Measurements from ENCODE around the gene ZFC3H1. TPM values are rescaled to one million over a fixed set of nuclear protein-coding genes. Genes with fewer than 3 reads are reported as not detected.
A peak's percentile ranks its signal among the peaks of the same experiment; 100 is the strongest.

The ZFC3H1 gene
- total RNA-seq, 1 experiment from 2014 or later, result 9.3 TPM

- DNase-seq (ENCODE audit: low read depth), result peak; percentile 41
Measured at GRCh38 chr12:71636704-71637115, 26.9 kb downstream of the ZFC3H1 start.

- DNase-seq (ENCODE audit: low read depth), result no peak
Measured at GRCh38 chr12:71627438-71628002, 36.1 kb downstream of the ZFC3H1 start.

DNA sequence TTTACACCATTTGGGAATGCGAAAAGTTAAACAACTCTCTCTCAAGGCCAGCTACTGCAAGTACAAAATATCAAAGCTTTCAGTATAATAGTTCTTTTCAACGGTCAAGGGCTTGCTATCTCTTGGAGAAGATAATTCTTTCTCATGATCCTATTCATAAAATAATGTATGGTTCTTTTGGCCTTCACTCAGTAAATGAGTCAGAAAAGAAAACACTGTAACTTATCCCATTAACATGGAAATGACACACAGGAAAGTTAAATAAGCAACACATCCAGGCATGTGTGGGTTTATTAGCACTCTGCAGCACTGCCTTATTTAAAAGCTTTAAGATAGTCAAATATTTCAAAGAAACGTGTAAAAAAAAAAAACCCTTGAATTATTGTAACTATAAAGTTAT, 36.9 kb downstream of the ZFC3H1 start:
- DNase-seq (ENCODE audit: low read depth), result peak; percentile 51

GRCh38 chr12:71626098-71626497, 37.5 kb downstream of the ZFC3H1 start:
- no peak for DNase-seq (ENCODE audit: low read depth)

DNA sequence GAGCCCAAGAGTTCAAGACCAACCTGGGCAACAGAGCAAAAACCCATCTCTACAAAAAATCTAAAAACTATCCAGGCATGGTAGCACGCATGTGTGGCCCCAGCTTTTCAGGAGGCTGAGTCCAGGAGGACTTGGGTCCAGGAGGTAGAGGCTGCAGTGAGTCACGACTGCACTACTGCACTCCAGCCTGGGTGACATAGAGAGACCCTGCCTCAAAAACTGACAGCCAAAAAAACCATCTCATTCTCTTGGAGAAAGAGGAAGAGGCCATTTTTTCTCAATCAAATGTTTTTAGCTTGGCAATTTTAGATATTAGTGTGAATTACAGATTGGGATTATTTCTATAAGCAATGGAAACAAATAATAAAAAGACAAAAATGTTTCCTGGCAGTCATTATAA, 38.2 kb downstream of the ZFC3H1 start:
- DNase-seq (ENCODE audit: low read depth), result no peak

GRCh38 chr12:71621938-71622337, 41.7 kb downstream of the ZFC3H1 start:
- DNase-seq (ENCODE audit: low read depth), result no peak

- DNase-seq (ENCODE audit: low read depth), result no peak
Measured at GRCh38 chr12:71610031-71610795, 53.4 kb downstream of the ZFC3H1 start.

DNA sequence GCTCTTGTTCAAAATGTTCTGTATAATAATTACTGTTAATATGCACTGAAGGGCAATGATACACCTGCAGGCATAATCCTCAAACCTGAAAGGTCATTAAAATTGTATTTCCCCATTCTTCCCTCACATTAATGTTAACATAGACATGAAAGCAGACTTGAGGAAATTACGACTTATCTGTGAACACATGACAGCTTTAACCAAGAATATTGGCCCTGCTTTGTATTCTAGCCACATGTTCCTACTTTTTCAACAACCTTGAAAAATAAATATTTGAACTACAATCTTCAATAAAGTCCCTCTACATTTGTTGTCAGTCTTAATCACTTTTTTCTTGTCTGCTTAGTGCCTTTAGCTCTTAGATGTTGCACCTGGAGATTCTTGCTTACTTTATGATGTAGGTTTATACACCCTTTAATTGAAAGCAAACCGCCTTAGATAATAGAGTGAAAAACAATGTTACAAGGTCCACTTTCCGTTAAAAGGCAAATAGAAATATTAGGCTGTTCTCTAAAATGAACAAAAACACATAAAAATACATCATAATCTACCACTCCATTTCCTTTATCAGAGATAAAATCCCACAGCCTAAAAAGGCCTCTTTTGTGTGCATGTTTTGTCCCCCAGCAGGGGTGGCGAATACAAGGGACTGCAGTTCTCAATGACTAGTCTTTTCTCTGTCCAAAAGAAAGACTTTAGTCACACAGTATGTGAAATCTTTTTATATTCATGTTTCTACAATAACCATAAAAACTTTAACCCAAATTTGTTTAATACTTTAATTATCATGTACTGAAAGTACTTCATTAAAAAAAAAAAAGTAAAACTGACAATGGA, 55.9 kb downstream of the ZFC3H1 start:
- no peak for DNase-seq (ENCODE audit: low read depth)

DNA sequence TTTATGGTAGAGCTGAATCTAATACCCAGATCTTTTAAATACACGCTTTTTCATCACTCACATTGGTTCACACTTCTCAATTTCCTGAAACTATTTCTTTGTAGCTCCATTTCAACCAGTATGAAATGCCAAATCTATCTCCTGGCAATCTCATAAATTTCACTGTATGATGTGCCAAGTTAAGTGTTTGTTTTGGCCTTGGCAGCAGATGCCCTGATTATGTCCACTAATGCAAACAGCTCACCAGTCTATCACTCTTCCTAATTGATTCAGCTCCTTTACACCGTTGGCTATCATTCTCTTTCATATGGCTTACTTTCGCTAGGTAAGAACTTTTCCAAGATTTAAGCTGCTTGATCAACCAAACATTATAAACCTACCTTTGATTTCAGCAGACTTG, 58.6 kb downstream of the ZFC3H1 start:
- DNase-seq (ENCODE audit: low read depth), result no peak

GRCh38 chr12:71602761-71603577, 60.7 kb downstream of the ZFC3H1 start:
- DNase-seq (ENCODE audit: low read depth), result peak; percentile 8

DNA sequence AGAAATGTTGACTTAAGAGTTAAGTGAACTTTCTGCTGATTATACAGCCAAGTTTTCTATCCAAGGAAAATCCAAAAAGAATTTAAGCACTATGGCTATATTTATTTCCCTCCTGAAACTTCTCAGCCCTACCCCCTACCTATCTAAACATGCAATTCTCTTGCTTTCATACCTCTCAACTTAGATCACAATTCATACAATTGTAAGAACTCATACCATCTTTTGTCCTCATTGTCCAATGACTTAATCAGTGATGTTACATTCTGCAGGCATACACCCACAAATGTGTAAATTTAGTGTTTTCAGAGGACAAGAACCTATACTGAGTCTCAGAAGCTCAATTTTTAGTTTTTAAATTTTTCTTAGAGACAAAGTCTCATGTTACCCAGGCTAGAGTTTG, 62.1 kb downstream of the ZFC3H1 start:
- no peak for DNase-seq (ENCODE audit: low read depth)

GRCh38 chr12:71599210-71599609, 64.4 kb downstream of the ZFC3H1 start:
- DNase-seq (ENCODE audit: low read depth), result peak; percentile 17

GRCh38 chr12:71594214-71594948, 69.3 kb downstream of the ZFC3H1 start:
- DNase-seq (ENCODE audit: low read depth), result no peak

DNA sequence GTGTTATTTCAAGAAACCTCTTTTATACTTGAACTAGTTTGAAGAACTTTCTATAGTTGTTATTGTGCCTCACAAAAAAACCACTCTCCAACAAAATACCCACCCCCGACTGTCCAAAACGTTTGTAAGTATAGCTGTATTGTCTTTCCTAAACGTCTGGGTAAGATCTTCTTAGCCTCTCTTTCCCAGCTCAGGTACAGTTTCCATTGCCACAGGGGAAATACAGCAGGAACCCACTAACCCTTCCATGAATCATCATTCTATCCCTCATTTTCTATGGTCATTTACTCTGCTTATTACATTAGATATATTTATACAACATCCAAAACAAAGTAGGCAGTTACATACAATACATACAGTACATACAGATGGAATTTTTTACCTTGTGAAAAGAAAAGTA, 70.8 kb downstream of the ZFC3H1 start:
- DNase-seq (ENCODE audit: low read depth), result no peak

GRCh38 chr12:71591601-71592000, 72.0 kb downstream of the ZFC3H1 start:
- DNase-seq (ENCODE audit: low read depth), result no peak

DNA sequence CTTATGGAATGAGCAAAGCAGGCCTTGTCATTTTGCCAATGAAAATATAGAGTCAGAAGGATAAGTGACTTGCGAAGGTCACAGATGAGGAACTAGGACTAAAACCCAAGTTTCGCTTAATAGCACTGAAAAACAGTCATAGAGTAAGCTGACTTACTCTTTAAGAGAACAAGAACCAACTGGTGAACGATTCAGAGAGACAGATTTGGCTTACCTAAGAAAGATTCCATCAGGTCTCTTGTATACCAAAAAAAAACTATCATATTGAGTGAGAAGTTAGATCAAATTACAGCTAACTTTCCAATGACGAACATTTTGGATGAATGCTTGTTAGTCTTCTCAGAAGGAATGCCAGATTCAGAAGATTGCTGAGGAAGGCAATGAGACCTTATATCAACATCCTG, 74.2 kb downstream of the ZFC3H1 start:
- DNase-seq (ENCODE audit: low read depth), result peak; percentile 67

GRCh38 chr12:71587012-71587411, 76.6 kb downstream of the ZFC3H1 start:
- DNase-seq (ENCODE audit: low read depth), result no peak

DNA sequence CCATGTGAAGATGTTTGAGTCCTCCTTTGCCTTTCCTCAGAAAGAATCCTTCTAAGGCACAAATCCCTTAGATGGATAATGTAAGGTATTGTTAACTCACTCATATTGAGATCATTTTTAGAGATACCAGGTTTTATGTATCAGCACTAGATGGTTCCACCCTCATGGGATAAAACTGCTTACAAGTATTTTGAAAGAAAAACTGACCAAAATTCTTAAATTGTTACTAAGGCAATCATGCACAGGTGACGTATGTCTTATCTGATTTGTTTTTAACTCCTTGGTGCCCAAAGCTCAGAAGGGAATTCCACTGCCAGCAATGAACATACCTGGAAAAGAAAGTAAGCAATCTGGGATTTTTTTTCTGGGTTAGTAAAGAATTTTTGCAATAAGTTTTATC, 78.4 kb downstream of the ZFC3H1 start:
- no peak for DNase-seq (ENCODE audit: low read depth)

DNA sequence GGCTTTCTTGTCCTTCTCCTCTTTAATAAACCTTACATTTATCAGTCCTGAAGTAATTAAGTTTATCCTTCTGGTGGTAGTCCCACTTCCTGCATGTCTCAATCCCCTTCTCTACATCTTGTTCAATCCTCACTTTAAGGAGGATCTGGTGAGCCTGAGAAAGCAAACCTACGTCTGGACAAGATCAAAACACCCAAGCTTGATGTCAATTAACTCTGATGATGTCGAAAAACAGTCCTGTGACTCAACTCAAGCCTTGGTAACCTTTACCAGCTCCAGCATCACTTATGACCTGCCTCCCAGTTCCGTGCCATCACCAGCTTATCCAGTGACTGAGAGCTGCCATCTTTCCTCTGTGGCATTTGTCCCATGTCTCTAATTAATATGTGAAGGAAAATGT, 79.3 kb downstream of the ZFC3H1 start:
- no peak for DNase-seq (ENCODE audit: low read depth)

DNA sequence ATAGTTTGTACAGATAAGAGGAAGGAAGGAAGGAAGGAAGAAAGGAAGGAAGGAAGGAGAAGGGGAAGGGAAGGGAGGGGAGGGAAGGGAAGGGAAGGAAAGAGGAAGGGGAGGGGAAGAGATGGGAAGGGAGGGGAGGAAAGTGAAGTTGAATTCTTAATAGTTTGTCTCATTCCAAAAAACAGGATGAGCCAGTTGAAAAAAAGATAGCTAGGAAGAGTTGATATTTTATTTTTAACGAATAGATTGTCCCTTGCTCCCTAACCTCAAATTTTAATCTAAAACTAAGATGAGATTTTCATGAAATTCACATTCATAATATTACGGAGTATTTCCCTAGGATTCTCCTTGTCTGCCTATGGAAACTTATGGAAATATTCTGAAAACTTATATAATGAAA, 80.7 kb downstream of the ZFC3H1 start:
- no peak for DNase-seq (ENCODE audit: low read depth)

- DNase-seq (ENCODE audit: low read depth), result no peak
Measured at GRCh38 chr12:71581206-71581605, 82.4 kb downstream of the ZFC3H1 start.
